IMR-90 (cell line): ENCODE data around the gene MAPK1. TPM values are rescaled to one million over a fixed set of nuclear protein-coding genes. Genes with fewer than 3 reads are reported as not detected.
"Not testable (repeated sequence)": the region's sequence is repeated elsewhere in the genome, so short reads cannot be mapped to it uniquely, and the experiment has no call there.

Source experiments
- ATAC-seq: fragments of 200-7000 bp; cut with Tn5 transposase; 2 replicates; pipeline ENCODE4 v1.9.1; 2020; ENCODE audit warnings: low read depth, mild to moderate bottlenecking, moderate library complexity
- BruUV-seq: library from RNA; stranded (reverse); fragments of 400-500 nt; replicated peaks from 2 replicates; lab custom pipeline; 2021; lab: Mats Ljungman, UMichigan
- CTCF ChIA-PET: fragments of 300-600 bp; formaldehyde crosslinking; extraction: SDS; loops from one replicate; lab custom pipeline; 2021; ENCODE audit warnings: antibody characterized with exemption; lab: Yijun Ruan, JAX
- POLR2A ChIA-PET: fragments of 300-600 bp; sonication (Branson Sonifier 250); formaldehyde crosslinking; loops from one replicate; lab custom pipeline; 2022; ENCODE audit warnings: antibody characterized with exemption; ENCODE audit not compliant: unreplicated experiment; lab: Charles Lee
- DNase-seq: peaks from one replicate; pipeline ENCODE4 v3.0.0; 2013
- H2AFZ ChIP-seq: replicated peaks from 2 replicates; pipeline ENCODE3; 2013; ENCODE audit warnings: low read length, mild to moderate bottlenecking; ENCODE audit not compliant: poor library complexity
- H2AK5ac ChIP-seq: 2 replicates; pipeline ENCODE4 v1.6.1; 2013; ENCODE audit warnings: low read depth, low read length, inconsistent platforms
- H2AK9ac ChIP-seq: replicated peaks from 2 replicates; pipeline ENCODE3; 2013; ENCODE audit warnings: mild to moderate bottlenecking, low read depth, low read length, moderate library complexity; ENCODE audit not compliant: poor library complexity
- H2BK120ac ChIP-seq: 2 replicates; pipeline ENCODE4 v1.6.1; 2013; ENCODE audit warnings: low read depth, low read length, inconsistent platforms
- H2BK15ac ChIP-seq: 3 replicates; pipeline ENCODE4 v1.6.1; 2013; ENCODE audit warnings: low read depth, low read length, inconsistent platforms
- H2BK20ac ChIP-seq: 2 replicates; pipeline ENCODE4 v1.6.1; 2013; ENCODE audit warnings: low read depth, mild to moderate bottlenecking, inconsistent platforms, low read length, moderate library complexity
- H2BK5ac ChIP-seq: 2 replicates; pipeline ENCODE4 v1.6.1; 2013; ENCODE audit warnings: mild to moderate bottlenecking, low read depth, low read length, inconsistent platforms; ENCODE audit not compliant: poor library complexity, severe bottlenecking
- H3K14ac ChIP-seq: replicated peaks from 2 replicates; pipeline ENCODE4 v1.6.1; 2013; ENCODE audit warnings: low read depth, low read length, inconsistent platforms
- H3K18ac ChIP-seq: 2 replicates; pipeline ENCODE4 v1.6.1; 2013; ENCODE audit warnings: low read depth, low read length, control low read depth
- H3K23ac ChIP-seq: 2 replicates; pipeline ENCODE4 v1.6.1; 2013; ENCODE audit warnings: low read depth, low read length, inconsistent platforms
- H3K27ac ChIP-seq: 2 replicates; pipeline ENCODE4 v1.5.1; 2013; ENCODE audit warnings: mild to moderate bottlenecking, control low read depth, low read length; ENCODE audit not compliant: insufficient read depth
- H3K27me3 ChIP-seq: 2 replicates; pipeline ENCODE4 v1.6.1; 2013; ENCODE audit warnings: low read length; ENCODE audit not compliant: control insufficient read depth, insufficient read depth
- H3K36me3 ChIP-seq: 2 replicates; pipeline ENCODE4 v1.6.1; 2013; ENCODE audit warnings: low read length, mixed read lengths; ENCODE audit not compliant: control insufficient read depth, insufficient read depth
- H3K4ac ChIP-seq: 2 replicates; pipeline ENCODE4 v1.6.1; 2013; ENCODE audit warnings: low read depth, low read length, inconsistent platforms
- H3K4me1 ChIP-seq: 2 replicates; pipeline ENCODE4 v1.6.1; 2013; ENCODE audit warnings: low read length, mixed read lengths; ENCODE audit not compliant: control insufficient read depth, insufficient read depth
- H3K4me2 ChIP-seq: 2 replicates; pipeline ENCODE4 v1.6.1; 2013; ENCODE audit warnings: low read depth, mild to moderate bottlenecking, control low read depth, low read length, moderate library complexity
- H3K4me3 ChIP-seq: 2 replicates; pipeline ENCODE4 v1.5.1; 2013; ENCODE audit warnings: low read depth, mild to moderate bottlenecking, control low read depth, low read length, moderate library complexity; ENCODE audit not compliant: insufficient read depth
- H3K56ac ChIP-seq: 2 replicates; pipeline ENCODE4 v1.6.1; 2013; ENCODE audit warnings: low read length, inconsistent platforms; ENCODE audit not compliant: insufficient read depth; ENCODE audit errors: extremely low read depth
- H3K79me1 ChIP-seq, 2 experiments: 2 replicates each; pipeline ENCODE4 v1.6.1; 2013; ENCODE audit warnings: low read length in 2 of 2, inconsistent platforms in 1 of 2, low read depth in 1 of 2
- H3K9ac ChIP-seq: 2 replicates; pipeline ENCODE4 v1.6.1; 2013; ENCODE audit warnings: low read depth, low read length, control low read depth
- H3K9me1 ChIP-seq: 2 replicates; pipeline ENCODE4 v1.6.1; 2013; ENCODE audit warnings: low read length, inconsistent platforms; ENCODE audit not compliant: insufficient read depth
- H3K9me3 ChIP-seq: 2 replicates; pipeline ENCODE4 v1.6.1; 2013; ENCODE audit warnings: low read length; ENCODE audit not compliant: control insufficient read depth, insufficient read depth
- H4K20me1 ChIP-seq: 2 replicates; pipeline ENCODE4 v1.6.1; 2013; ENCODE audit warnings: low read length, inconsistent platforms; ENCODE audit not compliant: insufficient read depth
- H4K5ac ChIP-seq: 2 replicates; pipeline ENCODE4 v1.6.1; 2013; ENCODE audit warnings: mild to moderate bottlenecking, low read depth, low read length, control low read depth
- H4K8ac ChIP-seq, 2 experiments: 2 replicates each; pipeline ENCODE4 v1.6.1; 2013; ENCODE audit warnings: low read depth in 2 of 2, low read length in 2 of 2, control low read depth in 1 of 2, inconsistent platforms in 1 of 2
- H4K91ac ChIP-seq: 2 replicates; pipeline ENCODE4 v1.6.1; 2013; ENCODE audit warnings: low read depth, low read length, inconsistent platforms; ENCODE audit not compliant: insufficient read depth
- WGBS, 2 experiments: methylation state at CpG; one replicate each; pipeline versions ENCODE4 v1.1.5 to v1.1.7; 2013; ENCODE audit warnings: missing lambda C conversion rate in 2 of 2; ENCODE audit not compliant: insufficient read length in 1 of 2; ENCODE audit errors: extremely low coverage in 2 of 2; 5-methylcytosine and 5-hydroxymethylcytosine counted together
- dilution Hi-C: fragments of 300-500 bp; cut with HindIII; formaldehyde crosslinking; loops from one replicate; pipeline ENCODE4 v1.14.3; 2018; ENCODE audit warnings: low sequenced_read_pairs; ENCODE audit not compliant: unreplicated experiment
- in situ Hi-C: fragments of 300-500 bp; cut with MboI; formaldehyde crosslinking; loops from 3 replicates; pipeline ENCODE4 v1.14.3; 2019; ENCODE audit warnings: low sequenced_read_pairs, inconsistent platforms, mixed read lengths
- intact Hi-C: fragments of 100-400 bp; cut with micrococcal nuclease; formaldehyde crosslinking; loops from 2 replicates; pipeline ENCODE4 v1.10.0; 2022
- polyA plus RNA-seq, 3 experiments: library from polyadenylated mRNA; depleted of rRNA; stranded (reverse); fragments of >200 nt; gene quantifications; 2 replicates each; pipeline ENCODE4 v1.2.3, GENCODE V29; 2012; ENCODE audit warnings: low replicate concordance in 1 of 3
- total RNA-seq: library from RNA; depleted of rRNA; stranded (reverse); fragments of >200 nt; gene quantifications from 2 replicates; pipeline ENCODE4 v1.2.3, GENCODE V29; 2012

Gene MAPK1
- total and polyA plus RNA-seq, 2 of the 4 experiments (the other 2 are of a cell fraction): 41.0 to 51.3 TPM

DNA sequence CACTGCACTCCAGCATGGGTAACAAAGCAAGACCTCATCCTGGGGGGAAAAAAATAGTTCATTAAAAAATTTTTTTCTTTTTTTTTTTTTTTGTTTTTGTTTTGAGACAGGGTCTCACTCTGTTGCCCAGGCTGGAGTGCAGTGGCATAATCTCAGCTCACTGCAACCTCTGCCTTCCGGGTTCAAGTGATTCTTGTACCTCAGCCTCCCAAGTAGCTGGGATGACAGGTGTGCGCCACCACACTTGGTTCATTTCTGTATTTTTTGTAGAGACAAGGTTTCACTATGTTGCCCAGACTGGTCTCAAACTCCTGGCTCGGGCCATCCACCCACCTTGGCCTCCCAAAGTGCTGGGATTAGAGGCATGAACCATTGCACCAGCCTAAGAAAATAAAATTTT, 142.9 kb downstream of the MAPK1 start:
- H2BK20ac ChIP-seq, H2BK15ac ChIP-seq, H3K9ac ChIP-seq, H2BK120ac ChIP-seq, POLR2A ChIA-PET, BruUV-seq, H3K14ac ChIP-seq, in situ Hi-C loops, H3K18ac ChIP-seq, H4K8ac ChIP-seq, H2BK5ac ChIP-seq, H3K36me3 ChIP-seq, DNase-seq, H3K23ac ChIP-seq, H3K4me3 ChIP-seq, H4K20me1 ChIP-seq, H3K27ac ChIP-seq, ATAC-seq, H4K91ac ChIP-seq, H2AK5ac ChIP-seq, H3K27me3 ChIP-seq, CTCF ChIA-PET, H3K4ac ChIP-seq, H3K56ac ChIP-seq, H3K4me2 ChIP-seq, H2AFZ ChIP-seq, H3K9me3 ChIP-seq, H3K9me1 ChIP-seq, H2AK9ac ChIP-seq, H4K5ac ChIP-seq, dilution Hi-C loops, H3K79me1 ChIP-seq, intact Hi-C loops, H3K4me1 ChIP-seq: not testable (repeated sequence)
- no CpG with 5 or more reads among the region's 3 CpGs for WGBS, 2 experiments

DNA sequence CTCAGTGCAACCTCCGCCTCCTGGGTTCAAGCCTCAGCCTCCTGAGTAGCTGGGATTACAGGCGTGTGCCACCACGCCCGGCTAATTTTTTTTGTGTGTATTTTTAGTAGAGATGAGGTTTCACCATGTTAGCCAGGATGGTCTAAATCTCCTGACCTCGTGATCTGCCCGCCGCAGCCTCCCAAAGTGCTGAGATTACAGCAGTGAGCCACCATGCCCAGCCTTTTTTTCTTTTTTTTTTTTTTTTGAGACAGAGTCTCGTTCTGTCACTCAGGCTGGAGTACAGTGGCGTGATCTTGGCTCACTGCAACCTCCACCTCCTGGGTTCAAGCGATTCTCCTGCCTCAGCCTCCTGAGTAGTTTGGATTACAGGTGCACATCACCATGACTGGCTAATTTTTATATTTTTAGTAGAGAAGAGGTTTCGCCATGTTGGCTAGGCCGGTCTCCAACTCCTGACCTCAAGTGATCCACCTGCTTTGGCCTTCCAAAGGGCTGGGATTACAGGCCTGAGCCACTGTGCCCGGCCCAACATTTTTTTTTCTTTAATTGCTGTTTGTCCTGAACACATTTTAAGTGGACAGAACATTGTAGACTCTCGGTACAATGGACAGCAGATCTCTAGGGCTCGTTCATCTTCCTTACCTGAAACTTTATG, 146.1 kb downstream of the MAPK1 start:
- H4K5ac ChIP-seq, H3K9me3 ChIP-seq, H3K36me3 ChIP-seq, H3K4me2 ChIP-seq, dilution Hi-C loops, H2BK5ac ChIP-seq, H3K27ac ChIP-seq, H4K8ac ChIP-seq, ATAC-seq, BruUV-seq, H2BK20ac ChIP-seq, H3K4me3 ChIP-seq, H3K79me1 ChIP-seq, H3K27me3 ChIP-seq, H3K9me1 ChIP-seq, H2BK15ac ChIP-seq, H3K9ac ChIP-seq, H3K23ac ChIP-seq, H4K20me1 ChIP-seq, H3K14ac ChIP-seq, H4K91ac ChIP-seq, H3K18ac ChIP-seq, in situ Hi-C loops, H3K4me1 ChIP-seq, DNase-seq, H2BK120ac ChIP-seq, intact Hi-C loops, H3K4ac ChIP-seq, H2AFZ ChIP-seq, H2AK9ac ChIP-seq, H2AK5ac ChIP-seq, H3K56ac ChIP-seq: not testable (repeated sequence)
- CTCF ChIA-PET: interaction anchor here (0.6 to 0.7 kb wide), 2 partner anchors 41 to 54 kb away, joined by 3 read pairs; no protein-coding TSS in a partner anchor
- POLR2A ChIA-PET: interaction anchor here (0.6 kb wide), 1 partner anchor 59 kb away, joined by 3 read pairs; no protein-coding TSS in a partner anchor
- WGBS, 2 experiments: 94% methylated on average over 2 of the region's 15 CpGs; no CpG with 5 or more reads in 1 of the 2 experiments
